Measurements from ENCODE around the gene OBSCN. TPM values are rescaled to one million over a fixed set of nuclear protein-coding genes. Genes with fewer than 3 reads are reported as not detected.
A peak's percentile ranks its signal among the peaks of the same experiment; 100 is the strongest.

The OBSCN gene
- total and polyA plus RNA-seq, 12 donors: 176 to 639 (median 407) TPM

DNA sequence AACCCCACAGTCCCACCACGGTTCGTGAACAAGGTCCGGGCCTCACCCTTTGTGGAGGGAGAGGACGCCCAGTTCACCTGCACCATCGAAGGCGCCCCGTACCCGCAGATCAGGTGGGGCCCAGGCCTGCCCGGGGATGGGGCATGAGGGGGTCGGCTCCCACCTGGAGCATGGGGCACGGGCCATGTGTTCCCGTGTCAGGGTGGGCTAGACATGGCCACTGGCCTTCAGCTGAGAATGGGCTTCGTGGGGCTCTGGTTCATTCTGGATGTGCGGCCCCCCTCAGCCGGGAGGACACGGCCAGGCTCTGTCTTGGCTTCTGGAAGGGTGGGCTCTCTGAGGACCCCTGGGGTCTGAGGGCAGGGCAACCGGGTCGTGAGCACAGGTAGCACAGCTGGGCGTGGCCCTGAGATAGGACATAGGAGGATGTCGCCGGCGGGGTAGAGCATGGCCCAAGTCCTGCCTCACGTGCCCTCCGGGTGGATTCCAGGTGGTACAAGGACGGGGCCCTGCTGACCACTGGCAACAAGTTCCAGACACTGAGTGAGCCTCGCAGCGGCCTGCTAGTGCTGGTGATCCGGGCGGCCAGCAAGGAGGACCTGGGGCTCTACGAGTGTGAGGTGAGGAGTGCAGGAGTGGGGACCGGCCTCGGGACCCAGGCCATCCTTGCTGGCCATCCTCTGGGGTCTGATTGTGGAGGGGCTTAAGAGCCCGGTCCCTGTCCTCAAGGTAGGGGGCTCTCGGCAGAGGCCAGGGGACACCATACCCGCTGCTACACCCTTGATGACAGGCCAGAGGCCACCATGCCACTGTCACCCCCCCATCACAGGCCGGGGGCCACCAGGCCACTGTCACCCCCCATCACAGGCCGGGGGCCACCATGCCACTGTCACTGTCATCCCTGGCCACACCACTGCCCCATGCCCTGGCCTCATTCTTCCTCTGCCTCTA lies 143.3 kb downstream of the OBSCN start:
- Histone ChIP-seq H3K4me3 (no peak overlapping the region), H3K27me3 (no peaks in the 10 kb centered on the region), H3K4me1 (peaks cover 0 to 20% (median 8%) of the 10 kb centered on the region in 9 donors), H3K9me3 (no peaks in the 10 kb centered on the region), H3K36me3 (peaks cover 0 to 67% (median 0%) of the 10 kb centered on the region in 9 donors), H3K27ac (no peak overlapping the region)
- intact Hi-C loops (cut with DNase I): no loop called here
- TF ChIP-seq, protein P1, sequence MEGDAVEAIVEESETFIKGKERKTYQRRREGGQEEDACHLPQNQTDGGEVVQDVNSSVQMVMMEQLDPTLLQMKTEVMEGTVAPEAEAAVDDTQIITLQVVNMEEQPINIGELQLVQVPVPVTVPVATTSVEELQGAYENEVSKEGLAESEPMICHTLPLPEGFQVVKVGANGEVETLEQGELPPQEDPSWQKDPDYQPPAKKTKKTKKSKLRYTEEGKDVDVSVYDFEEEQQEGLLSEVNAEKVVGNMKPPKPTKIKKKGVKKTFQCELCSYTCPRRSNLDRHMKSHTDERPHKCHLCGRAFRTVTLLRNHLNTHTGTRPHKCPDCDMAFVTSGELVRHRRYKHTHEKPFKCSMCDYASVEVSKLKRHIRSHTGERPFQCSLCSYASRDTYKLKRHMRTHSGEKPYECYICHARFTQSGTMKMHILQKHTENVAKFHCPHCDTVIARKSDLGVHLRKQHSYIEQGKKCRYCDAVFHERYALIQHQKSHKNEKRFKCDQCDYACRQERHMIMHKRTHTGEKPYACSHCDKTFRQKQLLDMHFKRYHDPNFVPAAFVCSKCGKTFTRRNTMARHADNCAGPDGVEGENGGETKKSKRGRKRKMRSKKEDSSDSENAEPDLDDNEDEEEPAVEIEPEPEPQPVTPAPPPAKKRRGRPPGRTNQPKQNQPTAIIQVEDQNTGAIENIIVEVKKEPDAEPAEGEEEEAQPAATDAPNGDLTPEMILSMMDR (IDR thresholded peaks at IDR 0.05): no peak
- ATAC-seq (no peak), DNase-seq (peak in 1 of 2 donors; percentile 11)
- 88 to 91% methylated on average over 37 of the region's 37 CpGs for WGBS, 2 donors

DNA sequence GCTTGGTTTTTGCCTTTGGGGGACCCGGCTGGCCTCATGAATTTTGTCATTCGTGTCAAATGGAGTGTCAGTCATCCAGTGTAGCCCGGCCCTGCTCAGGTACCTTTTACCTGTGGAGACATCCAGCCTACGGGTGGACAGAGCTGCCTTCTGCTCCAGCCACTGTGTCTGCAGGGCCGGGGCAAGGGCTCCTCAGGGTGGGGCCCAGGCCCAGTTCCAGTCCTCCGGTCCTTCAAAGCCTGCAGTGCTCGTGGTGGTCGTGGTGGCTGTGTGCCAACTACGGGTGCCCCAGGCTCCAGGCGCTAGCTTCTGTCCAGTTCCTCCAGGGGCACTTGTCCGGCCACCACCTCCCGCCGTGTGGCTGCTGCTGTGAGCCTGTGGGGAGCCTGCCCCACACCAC lies 144.0 kb downstream of the OBSCN start:
- 78 to 80% methylated on average over 13 of the region's 13 CpGs for WGBS, 2 donors
- Histone ChIP-seq H3K36me3 (peaks cover 0 to 74% (median 0%) of the 10 kb centered on the region in 9 donors), H3K9me3 (no peaks in the 10 kb centered on the region), H3K27me3 (no peaks in the 10 kb centered on the region), H3K27ac (peak overlapping the region in 1 of 10 donors; percentile 6), H3K4me3 (no peak overlapping the region), H3K4me1 (peaks cover 0 to 13% (median 5%) of the 10 kb centered on the region in 9 donors)
- ATAC-seq (no peak), DNase-seq (peak in 1 of 2 donors; percentile 4)
- intact Hi-C loops (cut with DNase I): no loop called here
- TF ChIP-seq, protein P1 (IDR thresholded peaks at IDR 0.05): no peak

DNA sequence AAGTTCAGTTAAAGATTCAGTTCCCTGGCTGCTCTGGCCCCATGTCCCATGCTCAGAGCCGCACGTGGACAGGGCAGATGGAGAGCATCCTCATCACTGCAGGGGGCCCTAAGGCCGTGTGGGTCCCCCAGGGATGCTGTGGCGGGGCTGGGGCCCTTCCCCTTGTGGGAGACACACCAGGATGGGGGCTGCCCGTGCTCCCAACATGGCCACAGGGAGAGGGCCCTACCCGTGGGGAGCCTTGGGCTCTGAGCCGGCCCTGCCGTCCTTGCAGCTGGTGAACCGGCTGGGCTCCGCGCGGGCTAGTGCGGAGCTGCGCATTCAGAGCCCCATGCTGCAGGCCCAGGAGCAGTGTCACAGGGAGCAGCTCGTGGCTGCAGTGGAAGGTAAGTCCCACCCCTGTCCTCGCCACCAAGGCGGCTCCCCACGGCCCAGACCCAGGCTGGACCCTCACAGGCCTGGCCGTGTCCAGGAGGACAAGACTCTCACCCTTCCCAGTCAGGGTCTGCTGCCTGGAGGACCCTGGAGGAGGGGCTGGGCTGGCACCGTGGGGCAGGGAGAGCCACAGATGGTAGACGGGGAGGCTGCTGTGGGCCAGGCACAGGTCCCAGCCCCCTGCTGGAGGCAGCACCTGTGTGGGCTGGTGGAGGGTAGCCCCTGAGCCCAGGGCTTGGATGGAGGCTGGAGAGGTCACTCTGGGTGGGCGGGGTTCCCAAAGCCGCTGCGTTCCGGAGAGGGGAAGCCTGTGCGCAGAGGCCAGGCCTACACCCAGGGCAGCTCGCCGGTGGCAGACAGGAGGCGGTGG lies 145.0 kb downstream of the OBSCN start:
- peak in 1 of 2 donors; percentile 11 for DNase-seq
- 88 to 91% methylated on average over 29 of the region's 29 CpGs for WGBS, 2 donors
- Histone ChIP-seq H3K27me3 (no peaks in the 10 kb centered on the region), H3K4me1 (peaks cover 0 to 8% (median 0%) of the 10 kb centered on the region in 9 donors), H3K27ac (no peak overlapping the region), H3K9me3 (no peaks in the 10 kb centered on the region), H3K36me3 (peaks cover 0 to 82% (median 0%) of the 10 kb centered on the region in 9 donors), H3K4me3 (no peak overlapping the region)
- intact Hi-C loops (cut with DNase I): no loop called here
- TF ChIP-seq, protein P1 (IDR thresholded peaks at IDR 0.05): no peak
- ATAC-seq: peak in 2 of 8 donors; percentile 1 to 4
